Uterus (tissue), 4 donors: ENCODE measurements around the gene COL4A2. TPM values are rescaled to one million over a fixed set of nuclear protein-coding genes. Genes with fewer than 3 reads are reported as not detected.

Experiments used
- DNase-seq, 2 donors: peaks; one replicate each; pipeline ENCODE4 v3.0.0-alpha.2; 2019 to 2020
- H3K27ac ChIP-seq, 2 donors: fragments of 200-600 bp; sonication (generic); 1 replicate in 1 of 2; 2 replicates in 1 of 2; pipeline ENCODE4 v1.5.1; 2016 to 2018
- H3K27me3 ChIP-seq, 2 donors: fragments of 200-600 bp; sonication (generic); one replicate each; pipeline ENCODE4 v1.5.1; 2018 to 2019; ENCODE audit warnings: control low read depth in 1 of 2
- H3K36me3 ChIP-seq, 2 donors: fragments of 200-600 bp; sonication (generic); one replicate each; pipeline ENCODE4 v1.5.1; 2019; ENCODE audit warnings: control low read depth in 1 of 2
- H3K4me1 ChIP-seq, 2 donors: fragments of 200-600 bp; sonication (generic); one replicate each; pipeline ENCODE4 v1.5.1; 2018 to 2019; ENCODE audit warnings: control low read depth in 1 of 2
- H3K4me3 ChIP-seq, 2 donors: fragments of 200-600 bp; sonication (generic); 1 replicate in 1 of 2; 2 replicates in 1 of 2; pipeline ENCODE4 v1.5.1; 2018 to 2019; ENCODE audit warnings: mild to moderate bottlenecking in 1 of 2
- H3K9me3 ChIP-seq, 2 donors: fragments of 200-600 bp; sonication (generic); one replicate each; pipeline ENCODE4 v1.5.1; 2019; ENCODE audit warnings: control low read depth in 1 of 2
- POLR2A ChIP-seq, 2 donors: fragments of 450-650 bp; IDR thresholded peaks; one replicate each; pipeline ENCODE4 v1.6.1; 2016; ENCODE audit warnings: antibody characterized with exemption in 2 of 2, mild to moderate bottlenecking in 1 of 2, moderate library complexity in 1 of 2
- intact Hi-C: fragments of 100-400 bp; cut with DNase I; formaldehyde crosslinking; loops from one replicate; pipeline ENCODE4 v1.15.1; 2023; ENCODE audit warnings: low total_unique reads
- total RNA-seq, 4 donors: library from RNA; depleted of rRNA in 3 of 4; stranded (reverse); fragments of >200 nt in 3 of 4; gene quantifications; one replicate each; pipeline versions ENCODE4 v1.1.0 to v1.2.4, GENCODE V29; 2014 to 2023
- TF ChIP-seq, protein P1 (sequence below), 4 experiments: fragments of 200-600 bp in 2 of 4; fragments of 450-650 bp in 2 of 4; sonication (generic) in 2 of 4; IDR thresholded peaks; one replicate each; pipeline ENCODE4 v1.5.1; 2016 to 2019; ENCODE audit warnings: antibody characterized with exemption in 4 of 4, mild to moderate bottlenecking in 2 of 4, moderate library complexity in 1 of 4
- donor health status: DM: yes; HTN: yes; CAD: no.

The COL4A2 gene
- total RNA-seq, 4 donors from 2014 or later: 157 to 606 (median 284) TPM

DNA sequence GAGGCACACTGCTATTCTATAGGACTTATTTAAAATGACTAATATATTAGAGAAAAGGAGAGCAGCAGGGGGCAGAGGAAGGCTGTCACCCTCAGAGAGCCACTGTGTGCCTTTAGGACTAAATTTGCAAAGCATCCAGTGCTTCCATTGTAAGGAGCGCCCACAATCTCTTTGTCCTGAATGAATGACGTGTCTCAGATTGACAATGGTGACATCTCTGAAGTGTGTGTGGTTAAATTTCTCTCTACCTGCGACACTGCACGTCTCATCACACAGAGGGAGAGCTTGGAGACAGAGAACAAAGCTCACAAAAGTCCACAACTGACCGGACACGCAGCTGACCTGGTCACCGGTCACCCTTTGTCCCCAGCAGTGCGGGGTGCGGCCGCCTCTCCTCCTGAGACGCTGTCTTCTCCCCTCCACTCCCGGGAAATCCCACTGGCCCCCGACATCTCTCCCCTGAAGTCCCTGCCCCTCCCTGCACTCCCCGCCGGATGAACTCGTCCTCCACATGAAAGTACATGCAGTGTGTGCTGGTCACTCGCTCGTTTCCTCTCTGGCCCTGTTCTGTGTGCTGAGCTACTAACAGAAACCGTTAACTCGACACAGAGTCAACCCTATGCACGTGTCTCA is 147.3 kb downstream of the COL4A2 start:
- no peaks in the 10 kb centered on the region for H3K36me3 ChIP-seq
- H3K9me3 ChIP-seq: no peaks in the 10 kb centered on the region
- no peaks in the 10 kb centered on the region for H3K27me3 ChIP-seq
- H3K4me3 ChIP-seq: no peak overlapping the region
- no peak for DNase-seq
- H3K27ac ChIP-seq: no peak overlapping the region
- intact Hi-C loops: no loop called here
- TF ChIP-seq, protein P1, sequence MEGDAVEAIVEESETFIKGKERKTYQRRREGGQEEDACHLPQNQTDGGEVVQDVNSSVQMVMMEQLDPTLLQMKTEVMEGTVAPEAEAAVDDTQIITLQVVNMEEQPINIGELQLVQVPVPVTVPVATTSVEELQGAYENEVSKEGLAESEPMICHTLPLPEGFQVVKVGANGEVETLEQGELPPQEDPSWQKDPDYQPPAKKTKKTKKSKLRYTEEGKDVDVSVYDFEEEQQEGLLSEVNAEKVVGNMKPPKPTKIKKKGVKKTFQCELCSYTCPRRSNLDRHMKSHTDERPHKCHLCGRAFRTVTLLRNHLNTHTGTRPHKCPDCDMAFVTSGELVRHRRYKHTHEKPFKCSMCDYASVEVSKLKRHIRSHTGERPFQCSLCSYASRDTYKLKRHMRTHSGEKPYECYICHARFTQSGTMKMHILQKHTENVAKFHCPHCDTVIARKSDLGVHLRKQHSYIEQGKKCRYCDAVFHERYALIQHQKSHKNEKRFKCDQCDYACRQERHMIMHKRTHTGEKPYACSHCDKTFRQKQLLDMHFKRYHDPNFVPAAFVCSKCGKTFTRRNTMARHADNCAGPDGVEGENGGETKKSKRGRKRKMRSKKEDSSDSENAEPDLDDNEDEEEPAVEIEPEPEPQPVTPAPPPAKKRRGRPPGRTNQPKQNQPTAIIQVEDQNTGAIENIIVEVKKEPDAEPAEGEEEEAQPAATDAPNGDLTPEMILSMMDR (IDR thresholded peaks at IDR 0.05): no peak
- no peak for TF ChIP-seq POLR2A (IDR thresholded peaks at IDR 0.05)
- no peaks in the 10 kb centered on the region for H3K4me1 ChIP-seq

DNA sequence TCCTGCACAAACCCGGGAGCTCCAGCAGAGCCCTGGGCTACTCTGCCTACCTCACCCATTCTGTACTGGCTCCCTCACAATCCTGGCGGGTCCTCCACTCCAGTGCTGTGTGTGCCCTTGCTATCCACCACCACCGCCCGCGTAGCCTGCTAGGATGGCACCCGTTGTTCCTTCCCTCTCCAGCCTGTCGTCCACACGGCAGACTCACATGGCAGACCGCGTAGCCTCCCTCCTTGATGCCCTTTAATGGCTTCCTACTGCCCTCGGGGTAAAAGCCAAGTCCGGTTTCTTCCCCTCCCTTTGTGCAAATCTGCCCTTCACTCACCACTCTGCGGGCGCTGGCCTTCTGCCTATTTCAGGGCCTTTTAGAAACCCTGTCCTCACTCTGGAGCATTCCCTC is 147.9 kb downstream of the COL4A2 start:
- TF ChIP-seq, protein P1 (IDR thresholded peaks at IDR 0.05): no peak
- TF ChIP-seq POLR2A (IDR thresholded peaks at IDR 0.05): no peak
- H3K4me3 ChIP-seq: no peak overlapping the region
- no peaks in the 10 kb centered on the region for H3K4me1 ChIP-seq
- DNase-seq: no peak
- no peak overlapping the region for H3K27ac ChIP-seq
- intact Hi-C loops: no loop called here
- H3K9me3 ChIP-seq: no peaks in the 10 kb centered on the region
- no peaks in the 10 kb centered on the region for H3K27me3 ChIP-seq
- H3K36me3 ChIP-seq: no peaks in the 10 kb centered on the region

DNA sequence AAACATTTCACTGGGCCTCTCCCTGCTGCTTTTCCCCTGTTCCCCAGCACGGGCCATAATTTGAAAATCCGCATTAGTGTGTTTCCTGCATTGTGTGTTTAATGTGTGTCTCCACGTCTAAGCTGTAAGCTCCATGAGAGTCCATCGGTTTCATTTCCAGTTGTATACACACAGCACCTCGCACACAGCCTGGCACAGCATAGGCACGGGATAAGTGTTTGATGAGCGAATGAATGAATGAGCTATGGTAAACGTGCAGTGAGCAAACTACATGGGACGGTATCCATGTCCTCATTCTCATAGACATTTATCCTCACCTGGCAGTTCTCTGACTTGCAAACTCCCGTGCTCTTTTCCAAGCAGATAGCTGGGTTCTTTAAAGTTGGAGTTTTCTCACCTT is 148.4 kb downstream of the COL4A2 start:
- H3K27me3 ChIP-seq: no peaks in the 10 kb centered on the region
- no peak overlapping the region for H3K4me3 ChIP-seq
- no peaks in the 10 kb centered on the region for H3K36me3 ChIP-seq
- intact Hi-C loops: no loop called here
- H3K27ac ChIP-seq: no peak overlapping the region
- TF ChIP-seq POLR2A (IDR thresholded peaks at IDR 0.05): no peak
- TF ChIP-seq, protein P1 (IDR thresholded peaks at IDR 0.05): no peak
- no peak for DNase-seq
- no peaks in the 10 kb centered on the region for H3K9me3 ChIP-seq
- H3K4me1 ChIP-seq: no peaks in the 10 kb centered on the region

DNA sequence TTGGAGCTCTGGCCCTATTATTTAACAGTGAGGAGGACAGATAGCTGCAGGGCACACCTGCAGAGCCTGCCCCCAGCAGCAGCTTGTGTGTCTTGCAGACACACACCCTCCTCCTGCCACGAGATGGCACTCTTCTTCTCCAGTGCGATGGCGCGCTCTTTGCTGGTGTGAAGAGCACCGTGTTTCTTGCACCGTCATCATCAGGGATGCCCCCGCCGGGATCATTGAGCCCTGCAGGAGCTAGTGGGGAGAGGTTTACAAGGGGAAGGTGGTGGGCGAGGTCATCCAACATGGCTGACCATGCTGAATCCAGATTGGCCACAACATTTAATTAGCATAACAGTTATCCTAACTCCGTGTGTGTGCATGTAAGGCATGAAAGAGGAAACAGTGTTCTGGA is 148.9 kb downstream of the COL4A2 start:
- Histone ChIP-seq H3K4me1 (no peaks in the 10 kb centered on the region), H3K27me3 (no peaks in the 10 kb centered on the region), H3K36me3 (no peaks in the 10 kb centered on the region), H3K4me3 (no peak overlapping the region), H3K9me3 (no peaks in the 10 kb centered on the region), H3K27ac (peak overlapping the region; percentile 18 to 35)
- peak; percentile 63 to 67 for DNase-seq
- intact Hi-C loops: no loop called here
- TF ChIP-seq, protein P1 (IDR thresholded peaks at IDR 0.05): peak; percentile 58 to 67 (median 62)
- no peak for TF ChIP-seq POLR2A (IDR thresholded peaks at IDR 0.05)

DNA sequence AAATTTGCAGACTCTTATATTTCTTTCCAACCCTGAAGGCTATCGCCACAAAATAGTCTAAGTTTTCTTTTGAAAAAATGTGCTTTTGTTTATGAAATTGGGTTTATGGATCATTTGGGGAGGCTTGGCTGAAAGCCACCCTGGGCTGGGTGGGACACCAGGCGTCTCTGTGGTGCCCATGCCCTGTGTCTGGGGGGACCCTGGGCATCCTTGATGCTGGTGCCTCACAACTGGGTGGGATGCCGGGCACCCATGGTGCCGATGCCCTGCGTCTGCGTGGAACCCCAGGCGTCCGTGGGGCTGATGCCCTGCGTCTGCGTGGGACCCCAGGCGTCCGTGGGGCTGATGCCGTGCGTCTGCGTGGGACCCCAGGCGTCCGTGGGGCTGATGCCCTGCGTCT is 149.5 kb downstream of the COL4A2 start:
- no peak overlapping the region for H3K4me3 ChIP-seq
- no peaks in the 10 kb centered on the region for H3K9me3 ChIP-seq
- no peaks in the 10 kb centered on the region for H3K27me3 ChIP-seq
- H3K36me3 ChIP-seq: no peaks in the 10 kb centered on the region
- H3K27ac ChIP-seq: no peak overlapping the region
- intact Hi-C loops: no loop called here
- TF ChIP-seq, protein P1 (IDR thresholded peaks at IDR 0.05): no peak
- no peak for TF ChIP-seq POLR2A (IDR thresholded peaks at IDR 0.05)
- no peaks in the 10 kb centered on the region for H3K4me1 ChIP-seq
- DNase-seq: no peak
